GM21786 (cell line): ENCODE results near the gene B9D1.

Experiments
- ATAC-seq: cut with Tn5 transposase; IDR thresholded peaks from one replicate; pipeline ENCODE4 v1.9.1; 2021; ENCODE audit not compliant: unreplicated experiment

B9D1 gene

DNA sequence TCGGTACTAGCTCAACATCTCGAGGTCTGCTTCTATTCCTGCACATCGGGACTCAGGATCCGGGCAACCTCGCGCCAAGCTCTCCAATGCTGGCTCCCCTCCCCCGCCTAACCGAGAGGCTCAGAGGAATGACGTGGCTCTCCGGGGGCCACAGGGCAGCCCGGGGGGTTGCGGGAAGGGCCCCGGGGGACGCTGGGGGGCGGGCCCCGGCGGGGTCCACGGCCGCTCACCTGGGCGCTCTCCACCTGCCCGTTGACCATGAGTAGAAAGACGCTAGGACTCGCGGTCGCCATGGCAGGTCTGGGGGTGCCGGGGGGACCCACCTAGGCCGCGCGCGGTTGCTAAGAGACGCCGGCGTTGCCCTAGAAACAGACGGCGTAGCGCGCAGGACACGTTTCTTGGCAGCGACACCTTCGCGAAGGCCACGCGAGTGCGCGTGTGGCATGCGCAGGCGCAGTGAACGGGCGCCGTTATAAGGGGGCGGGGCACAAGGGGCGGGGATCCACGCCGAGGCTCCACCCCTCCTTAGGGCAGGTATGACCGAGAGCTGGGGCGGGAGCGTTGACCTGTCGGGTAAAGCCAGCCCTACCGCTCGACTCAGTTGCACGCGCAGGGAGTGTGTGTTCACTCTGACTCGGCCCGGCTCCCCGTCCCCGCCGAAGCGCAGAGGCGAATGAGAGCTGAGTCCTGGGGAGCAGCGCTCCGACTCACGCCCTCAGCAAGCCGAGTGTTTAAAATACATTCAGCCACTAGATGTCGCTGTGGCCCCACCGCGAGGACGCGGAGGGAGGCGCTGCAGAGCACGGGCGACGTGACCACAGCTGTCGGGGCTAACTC, at the start of gene B9D1:
B9D1 (minus strand) TSS at position 447 of the 837 bp plus-strand sequence; CDS start at position 293, 154 bp downstream.
- ATAC-seq: peak; percentile 75

DNA sequence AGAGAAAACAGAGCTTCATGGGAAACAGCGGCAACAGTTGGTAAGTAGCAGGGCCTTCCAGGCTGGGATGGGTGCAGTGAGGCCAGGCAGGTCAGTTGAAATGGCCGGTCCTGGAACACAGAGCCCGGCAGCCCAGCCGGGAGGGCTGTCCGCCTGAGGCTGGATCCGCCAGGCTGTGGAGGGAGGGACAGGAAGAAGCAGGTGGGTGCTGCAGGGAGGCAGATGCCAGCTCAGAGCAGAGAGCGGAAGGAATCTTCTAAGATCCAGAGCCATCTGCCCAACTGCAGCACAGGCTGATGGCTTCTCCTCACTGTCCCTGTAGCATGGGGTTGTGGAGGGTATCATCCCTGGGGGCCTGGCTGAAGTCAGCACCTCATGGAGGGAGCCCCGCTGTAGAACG, 49.1 kb upstream of the B9D1 start:
- no peak for ATAC-seq

- no peak for ATAC-seq
Observed at GRCh38 chr17:19410875-19411620, 48.5 kb upstream of the B9D1 start, which contains the start of gene RNF112. Gene RNF112 (plus strand): TSS chr17:19411232. CDS start chr17:19411409, 177 bp downstream.

DNA sequence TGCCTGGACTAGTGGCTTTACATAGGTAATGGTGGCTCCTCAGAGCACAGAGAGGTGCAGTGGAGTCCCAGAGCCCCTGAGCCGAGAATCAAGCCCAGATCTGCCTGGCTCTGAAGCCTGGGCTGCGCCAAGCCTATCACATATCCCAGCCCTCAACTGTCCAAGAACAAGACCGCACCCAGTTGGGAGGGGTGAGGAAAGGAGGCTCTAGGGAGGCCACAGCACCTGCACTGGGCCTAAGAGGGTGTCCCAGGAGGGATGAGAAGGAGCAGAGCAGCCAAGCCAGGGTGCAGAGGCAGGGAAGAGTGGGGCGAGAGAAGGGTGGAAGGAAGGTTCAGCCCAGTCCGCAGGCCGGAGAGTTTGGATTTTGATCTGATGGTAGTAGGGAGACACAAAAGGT, 47.6 kb upstream of the B9D1 start:
- ATAC-seq: no peak

DNA sequence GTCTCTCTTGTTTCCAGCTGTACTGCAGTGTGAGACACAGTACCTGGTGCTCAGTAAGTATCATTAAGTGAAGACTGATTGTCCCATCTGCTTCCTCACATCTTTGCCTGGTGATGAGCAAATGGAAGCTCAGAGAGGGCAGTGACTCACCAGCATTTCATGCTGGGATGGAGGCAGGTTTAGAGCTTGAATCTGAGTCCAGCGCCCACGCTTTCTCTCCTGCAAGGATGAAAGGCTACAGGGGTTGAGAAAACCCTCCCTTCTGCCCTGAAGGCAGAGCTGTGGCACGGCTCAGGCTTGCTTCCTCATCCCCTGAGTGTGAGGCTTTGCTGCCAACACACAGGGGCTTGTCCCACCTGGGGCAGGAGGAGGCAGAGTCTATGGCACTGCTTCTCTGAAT, 47.0 kb upstream of the B9D1 start:
- no peak for ATAC-seq

DNA sequence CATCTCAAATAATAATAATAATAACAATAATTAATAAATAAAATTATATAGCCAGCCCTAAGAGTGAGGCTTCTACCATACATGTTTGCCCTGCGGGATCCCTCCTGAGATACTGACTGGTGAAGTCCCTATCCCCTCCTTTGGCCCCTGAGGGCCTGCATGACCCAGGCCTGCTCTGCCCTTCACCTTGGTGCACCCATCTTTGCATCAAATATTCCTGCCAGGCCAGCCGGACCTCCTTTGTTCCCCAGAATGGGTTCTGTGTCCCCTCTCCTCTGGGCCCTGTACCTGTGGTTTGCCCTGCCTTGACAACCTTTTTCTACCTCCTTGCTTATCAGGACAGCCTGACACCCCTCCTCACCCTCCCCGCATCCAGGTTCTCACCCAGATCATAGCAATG, 46.5 kb upstream of the B9D1 start:
- no peak for ATAC-seq

DNA sequence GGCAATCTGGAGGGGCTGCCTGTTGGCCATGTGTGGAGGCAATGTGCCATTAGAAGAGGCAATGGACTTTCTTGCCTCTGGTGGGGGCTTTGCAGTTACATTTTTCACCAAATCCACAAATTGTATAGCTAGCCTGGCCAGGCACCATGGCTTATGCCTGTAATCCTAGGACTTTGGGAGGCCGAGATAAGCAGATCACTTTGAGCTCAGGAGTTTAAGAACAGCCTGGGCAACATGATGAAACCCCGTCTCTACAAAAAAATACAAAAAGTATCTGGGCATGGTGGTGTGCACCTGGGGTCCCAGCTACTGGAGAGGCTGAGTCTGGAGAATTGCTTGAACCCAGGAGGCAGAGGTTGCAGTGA, 45.8 kb upstream of the B9D1 start:
- ATAC-seq: no peak

DNA sequence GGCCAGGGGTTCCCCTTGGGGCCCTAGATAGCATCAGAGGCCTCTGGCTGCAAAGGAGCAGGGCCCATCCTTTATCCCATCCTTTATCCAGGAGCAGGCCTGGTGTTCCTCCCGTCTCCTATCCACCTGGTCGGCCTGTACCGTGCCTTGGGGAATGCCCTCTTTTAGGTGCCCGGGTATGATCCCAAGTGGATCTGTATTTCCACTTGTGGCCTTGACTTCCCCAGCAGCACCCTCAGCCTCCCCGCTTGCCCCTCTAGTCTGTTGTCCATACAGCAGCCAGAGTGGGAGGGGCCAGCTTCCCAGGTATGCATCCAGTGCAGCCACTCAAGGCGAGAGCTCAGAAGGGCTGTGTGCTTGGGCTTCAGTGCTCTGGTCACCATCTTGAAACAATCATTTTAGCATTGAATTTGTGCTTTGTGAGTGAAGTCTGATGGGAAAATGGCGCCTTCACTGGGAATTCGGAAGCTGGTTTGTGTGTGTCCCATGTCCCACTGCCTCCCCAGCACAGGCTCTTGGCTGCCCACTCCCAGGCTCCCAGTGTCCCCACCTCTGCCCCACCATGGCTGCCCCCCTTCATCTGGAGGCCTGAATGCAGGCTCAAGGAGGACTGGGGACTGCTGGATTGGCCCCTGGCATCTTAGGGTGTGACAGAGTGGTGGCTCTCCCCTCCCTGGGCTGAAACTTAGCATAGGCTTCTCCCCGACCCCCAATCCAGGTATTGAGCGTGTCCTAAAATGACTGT, 45.2 kb upstream of the B9D1 start:
- no peak for ATAC-seq

DNA sequence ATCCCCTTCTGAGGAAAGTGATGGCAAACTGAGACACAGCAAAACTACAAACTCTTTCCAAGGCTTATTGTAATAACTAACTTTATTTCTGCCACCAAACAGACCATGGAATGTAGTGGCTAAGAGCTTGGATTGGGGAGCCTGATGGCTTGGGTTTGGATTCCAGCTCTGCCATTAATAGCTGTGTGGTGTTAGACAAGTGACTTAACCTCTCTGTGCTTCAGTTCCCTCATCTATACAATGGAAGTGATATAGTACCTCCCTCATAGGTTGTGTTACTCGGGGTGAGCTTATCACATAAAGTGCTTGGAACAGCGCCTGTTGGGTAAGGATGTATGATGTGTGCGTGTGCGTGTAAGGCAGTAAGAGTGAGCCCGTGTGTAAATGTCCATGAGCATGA, 42.6 kb upstream of the B9D1 start:
- ATAC-seq: no peak

DNA sequence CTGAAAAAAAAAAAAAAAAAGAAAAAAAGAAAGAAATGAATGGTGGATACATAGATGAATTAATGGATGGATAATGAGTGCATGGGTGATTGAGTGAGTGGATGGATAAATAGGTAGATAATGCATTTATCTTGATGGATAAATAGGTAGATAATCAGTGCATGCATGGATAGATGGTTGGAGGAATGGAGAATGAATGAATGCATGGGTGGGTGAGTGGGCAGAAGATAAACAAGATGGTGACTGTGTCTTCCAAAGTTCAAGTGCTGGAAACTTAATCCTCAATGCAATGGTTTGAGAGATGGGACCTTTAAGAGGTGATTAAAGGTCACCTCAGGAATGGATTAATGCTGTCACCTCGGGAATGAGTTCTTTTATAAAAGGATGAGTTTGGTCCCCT, 41.7 kb upstream of the B9D1 start:
- ATAC-seq: no peak

GRCh38 chr17:19403021-19403420, 40.5 kb upstream of the B9D1 start:
- ATAC-seq: no peak

DNA sequence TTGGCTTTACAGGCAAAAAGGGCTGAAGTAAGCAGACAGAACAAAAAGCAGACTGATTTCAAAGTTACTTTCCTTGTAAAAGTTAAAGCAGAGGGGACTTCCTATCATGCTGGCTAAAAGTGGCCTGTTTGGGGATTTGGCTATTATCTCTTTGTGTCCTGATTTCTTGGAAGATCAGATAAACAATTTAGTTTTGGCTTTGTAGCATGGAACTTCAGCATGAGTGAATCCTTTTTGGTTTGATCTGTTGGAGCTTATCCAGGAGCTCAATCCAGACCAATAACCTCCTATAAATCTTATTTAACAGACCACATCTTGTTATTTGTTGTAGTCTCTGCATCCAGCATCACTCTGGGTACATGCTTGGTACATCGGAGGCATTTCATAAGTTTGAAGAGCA, 39.6 kb upstream of the B9D1 start:
- ATAC-seq: no peak

- ATAC-seq: no peak
Observed at GRCh38 chr17:19401321-19402010, 38.9 kb upstream of the B9D1 start.

- no peak for ATAC-seq
Observed at GRCh38 chr17:19399750-19400450, 37.4 kb upstream of the B9D1 start.

DNA sequence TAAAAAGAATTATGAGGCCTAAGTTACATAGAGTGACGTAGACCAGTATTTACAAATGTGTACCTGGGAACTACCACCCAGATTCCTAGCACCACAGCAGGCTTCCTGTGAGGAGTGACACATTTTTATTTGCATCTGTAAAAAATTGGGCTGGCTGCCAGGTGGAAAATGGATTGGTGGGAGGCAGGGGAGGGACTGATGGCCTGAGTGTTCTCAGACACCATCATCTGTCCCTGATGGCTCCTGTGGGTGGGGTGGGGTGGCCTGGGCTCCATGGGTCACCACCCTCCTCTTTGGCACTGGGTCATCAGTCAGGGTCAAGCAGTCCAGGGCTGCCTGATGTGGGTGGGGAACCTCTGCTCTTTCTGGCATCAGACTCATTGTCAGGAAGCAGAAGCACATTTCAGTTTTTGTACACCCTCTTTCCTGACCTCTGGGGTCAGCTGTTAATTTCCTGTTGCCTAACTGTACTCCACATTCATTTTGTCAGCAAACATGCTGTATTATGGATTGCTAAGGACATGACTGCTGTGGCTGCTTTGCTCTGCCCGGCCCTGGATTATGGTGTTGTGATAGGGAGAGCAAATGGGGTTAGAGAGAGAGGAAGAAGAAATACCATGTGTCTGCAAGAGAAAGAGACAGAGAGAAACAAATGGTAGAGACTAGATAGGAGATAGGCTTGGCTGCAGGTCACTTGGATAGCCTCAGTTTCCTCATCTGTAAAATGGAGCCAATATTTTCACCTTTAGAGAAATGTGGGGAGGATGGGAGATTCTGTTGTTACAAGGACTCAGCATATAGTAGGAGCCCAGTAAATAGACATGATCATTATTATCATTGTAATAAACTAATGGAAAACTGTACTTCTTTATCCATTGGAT, 36.0 kb upstream of the B9D1 start:
- no peak for ATAC-seq

- ATAC-seq: no peak
Observed at GRCh38 chr17:19397556-19398041, 35.1 kb upstream of the B9D1 start.

DNA sequence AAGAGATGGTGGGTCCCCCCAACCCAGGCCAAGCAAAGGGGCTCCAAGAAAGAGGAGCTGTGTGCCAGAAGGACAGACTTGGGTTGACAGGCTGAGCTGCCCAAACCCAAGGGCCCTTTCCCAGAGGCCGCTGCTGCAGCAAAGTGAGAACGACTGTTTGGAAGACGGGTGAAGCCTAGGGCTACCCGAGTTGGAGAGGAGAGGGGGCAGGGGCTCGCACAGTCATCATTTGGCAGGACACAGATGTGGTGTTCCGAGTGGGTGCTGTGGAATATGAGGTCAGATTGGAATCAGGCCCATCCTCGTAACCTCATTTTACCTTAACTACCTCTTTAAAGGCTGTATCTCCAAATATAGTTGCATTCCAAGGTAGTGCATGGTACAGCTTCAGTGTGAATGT, 29.8 kb upstream of the B9D1 start:
- ATAC-seq: no peak

- ATAC-seq: no peak
Observed at GRCh38 chr17:19391432-19391831, 28.9 kb upstream of the B9D1 start.

- no peak for ATAC-seq
Observed at GRCh38 chr17:19390951-19391350, 28.4 kb upstream of the B9D1 start.
